CD4-positive, CD25-positive, alpha-beta regulatory T cell (primary cell): ENCODE data around the gene MRPL20. TPM values are rescaled to one million over a fixed set of nuclear protein-coding genes. Genes with fewer than 3 reads are reported as not detected.

Source experiments
- ATAC-seq, 2 donors: fragments of 150-1000 bp; cut with Tn5 transposase; one replicate each; pipeline ENCODE4 v1.10.0; 2021; ENCODE audit warnings: low read depth in 2 of 2, moderate number of reproducible peaks in 2 of 2, moderate library complexity in 1 of 2
- DNase-seq, 3 donors: peaks; one replicate each; pipeline versions ENCODE4 v3.0.0 to v3.0.0-alpha.2; 2012 to 2022; ENCODE audit warnings: mixed read lengths in 1 of 3
- H3K27ac ChIP-seq: one replicate; pipeline ENCODE4 v1.7.0; 2013; ENCODE audit warnings: mild to moderate bottlenecking, low read length; ENCODE audit not compliant: insufficient read depth, poor library complexity, severe bottlenecking
- H3K27me3 ChIP-seq: one replicate; pipeline ENCODE4 v1.7.0; 2013; ENCODE audit warnings: low read length; ENCODE audit not compliant: control insufficient read depth, insufficient read depth
- H3K36me3 ChIP-seq: one replicate; pipeline ENCODE4 v1.7.0; 2013; ENCODE audit warnings: mild to moderate bottlenecking, low read length, moderate library complexity; ENCODE audit not compliant: control insufficient read depth, insufficient read depth
- H3K4me1 ChIP-seq: 2 replicates; pipeline ENCODE4 v1.7.0; 2013; ENCODE audit warnings: mild to moderate bottlenecking, low read length; ENCODE audit not compliant: insufficient read depth, control insufficient read depth, poor library complexity, severe bottlenecking
- H3K4me3 ChIP-seq: one replicate; pipeline ENCODE4 v1.7.0; 2013; ENCODE audit warnings: low read depth, mild to moderate bottlenecking, low read length, moderate library complexity
- H3K9me3 ChIP-seq, 2 experiments: 1 replicate in 1 of 2; 2 replicates in 1 of 2; pipeline ENCODE4 v1.7.0; 2013; ENCODE audit warnings: low read length in 2 of 2, mild to moderate bottlenecking in 1 of 2, moderate library complexity in 1 of 2; ENCODE audit not compliant: control insufficient read depth in 2 of 2
- H3K27ac Mint-ChIP-seq, 3 donors: one replicate each; pipeline ENCODE4 v1.8.0; 2020 to 2022; ENCODE audit warnings: mild to moderate bottlenecking in 3 of 3, mixed read lengths in 3 of 3, moderate library complexity in 2 of 3
- H3K27me3 Mint-ChIP-seq: one replicate; pipeline ENCODE4 v1.8.0; 2022; ENCODE audit warnings: mild to moderate bottlenecking, mixed read lengths
- H3K36me3 Mint-ChIP-seq: one replicate; pipeline ENCODE4 v1.8.0; 2020; ENCODE audit warnings: mixed read lengths
- H3K4me1 Mint-ChIP-seq, 4 donors: one replicate each; pipeline ENCODE4 v1.8.0; 2020 to 2022; ENCODE audit warnings: mixed read lengths in 4 of 4, mild to moderate bottlenecking in 1 of 4
- H3K4me3 Mint-ChIP-seq, 4 donors: one replicate each; pipeline ENCODE4 v1.8.0; 2020 to 2022; ENCODE audit warnings: mild to moderate bottlenecking in 4 of 4, mixed read lengths in 4 of 4, moderate library complexity in 3 of 4
- H3K9me3 Mint-ChIP-seq, 7 donors: one replicate each; pipeline ENCODE4 v1.8.0; 2020 to 2022; ENCODE audit warnings: mixed read lengths in 7 of 7, mild to moderate bottlenecking in 3 of 7, moderate library complexity in 2 of 7
- polyA plus RNA-seq, 4 donors: library from polyadenylated mRNA; unstranded; fragments of 300-500 nt; fragmentation: Illumina TruSeq; gene quantifications; one replicate each; pipeline ENCODE4 v1.2.3, GENCODE V29; 2021
- total RNA-seq: library from RNA; stranded (reverse); gene quantifications from one replicate; pipeline ENCODE4 v1.2.3, GENCODE V29; 2022

The MRPL20 gene
- total and polyA plus RNA-seq, 5 donors from 2014 or later, result 83.4 to 188 (median 174) TPM

GRCh38 chr1:1357871-1358432 lies 49.1 kb downstream of the MRPL20 start:
- H3K4me3 Mint-ChIP-seq, result peak overlapping the region in 1 of 4 donors; percentile 63
- H3K27ac Mint-ChIP-seq, result no peak overlapping the region
- Histone ChIP-seq H3K27ac (no peak overlapping the region), H3K4me3 (no peak overlapping the region), H3K9me3 (no peaks in the 10 kb centered on the region), H3K4me1 (peaks cover 29% of the 10 kb centered on the region), H3K27me3 (no peaks in the 10 kb centered on the region), H3K36me3 (no peaks in the 10 kb centered on the region)
- H3K27me3 Mint-ChIP-seq, result peaks cover 22% of the 10 kb centered on the region
- no peak for ATAC-seq
- H3K36me3 Mint-ChIP-seq, result no peaks in the 10 kb centered on the region
- no peaks in the 10 kb centered on the region for H3K9me3 Mint-ChIP-seq
- no peak for DNase-seq
- H3K4me1 Mint-ChIP-seq, result peaks cover 0 to 12% (median 1%) of the 10 kb centered on the region in 4 donors

- Mint-ChIP-seq H3K4me3 (no peak overlapping the region), H3K27me3 (peaks cover 29% of the 10 kb centered on the region), H3K27ac (peak overlapping the region in 1 of 3 donors; percentile 42), H3K4me1 (peaks cover 0 to 22% (median 1%) of the 10 kb centered on the region in 4 donors), H3K9me3 (no peaks in the 10 kb centered on the region), H3K36me3 (no peaks in the 10 kb centered on the region)
- Histone ChIP-seq H3K4me1 (peaks cover 29% of the 10 kb centered on the region), H3K27me3 (no peaks in the 10 kb centered on the region), H3K36me3 (no peaks in the 10 kb centered on the region), H3K27ac (no peak overlapping the region), H3K4me3 (no peak overlapping the region), H3K9me3 (no peaks in the 10 kb centered on the region)
- no peak for DNase-seq
- no peak for ATAC-seq
Measured at GRCh38 chr1:1356796-1357401, 50.2 kb downstream of the MRPL20 start.

- Mint-ChIP-seq H3K27ac (no peak overlapping the region), H3K27me3 (peaks cover 32% of the 10 kb centered on the region)
- H3K9me3 ChIP-seq, result no peaks in the 10 kb centered on the region
Measured at GRCh38 chr1:1356166-1356795, 50.8 kb downstream of the MRPL20 start.

GRCh38 chr1:1355416-1355815 lies 51.7 kb downstream of the MRPL20 start:
- Mint-ChIP-seq H3K4me1 (peaks cover 0 to 22% (median 0%) of the 10 kb centered on the region in 4 donors), H3K36me3 (no peaks in the 10 kb centered on the region), H3K27me3 (peaks cover 32% of the 10 kb centered on the region), H3K9me3 (no peaks in the 10 kb centered on the region), H3K4me3 (no peak overlapping the region), H3K27ac (no peak overlapping the region)
- Histone ChIP-seq H3K4me3 (no peak overlapping the region), H3K36me3 (no peaks in the 10 kb centered on the region), H3K9me3 (no peaks in the 10 kb centered on the region), H3K27me3 (no peaks in the 10 kb centered on the region), H3K27ac (no peak overlapping the region), H3K4me1 (peaks cover 29% of the 10 kb centered on the region)
- ATAC-seq, result no peak
- DNase-seq, result no peak

More at GRCh38 chr1:1356166-1356795, 50.8 kb downstream of the MRPL20 start:
- DNase-seq (no peak), ATAC-seq (no peak)
- Histone ChIP-seq H3K27me3 (no peaks in the 10 kb centered on the region), H3K27ac (no peak overlapping the region), H3K4me3 (no peak overlapping the region), H3K36me3 (no peaks in the 10 kb centered on the region), H3K4me1 (peaks cover 29% of the 10 kb centered on the region)
- H3K4me3 Mint-ChIP-seq, result no peak overlapping the region
- H3K36me3 Mint-ChIP-seq, result no peaks in the 10 kb centered on the region
- H3K9me3 Mint-ChIP-seq, result no peaks in the 10 kb centered on the region
- peaks cover 0 to 22% (median 1%) of the 10 kb centered on the region in 4 donors for H3K4me1 Mint-ChIP-seq

- H3K36me3 ChIP-seq, result no peaks in the 10 kb centered on the region
- H3K4me3 ChIP-seq, result no peak overlapping the region
- H3K9me3 Mint-ChIP-seq, result no peaks in the 10 kb centered on the region
- H3K27ac Mint-ChIP-seq, result no peak overlapping the region
- H3K27me3 Mint-ChIP-seq, result peaks cover 32% of the 10 kb centered on the region
- peaks cover 0 to 22% (median 0%) of the 10 kb centered on the region in 4 donors for H3K4me1 Mint-ChIP-seq
- H3K4me1 ChIP-seq, result peaks cover 29% of the 10 kb centered on the region
- no peak overlapping the region for H3K27ac ChIP-seq
- H3K9me3 ChIP-seq, result no peaks in the 10 kb centered on the region
- H3K27me3 ChIP-seq, result no peaks in the 10 kb centered on the region
- H3K4me3 Mint-ChIP-seq, result peak overlapping the region in 2 of 4 donors; percentile 15 to 35
- no peaks in the 10 kb centered on the region for H3K36me3 Mint-ChIP-seq
- DNase-seq (no peak), ATAC-seq (no peak)
Measured at GRCh38 chr1:1354271-1355247, 52.5 kb downstream of the MRPL20 start.

GRCh38 chr1:1353389-1354151 lies 53.5 kb downstream of the MRPL20 start:
- Histone ChIP-seq H3K9me3 (no peaks in the 10 kb centered on the region), H3K27ac (no peak overlapping the region), H3K36me3 (no peaks in the 10 kb centered on the region), H3K27me3 (no peaks in the 10 kb centered on the region), H3K4me1 (peaks cover 28% of the 10 kb centered on the region), H3K4me3 (no peak overlapping the region)
- H3K27ac Mint-ChIP-seq, result no peak overlapping the region
- H3K4me1 Mint-ChIP-seq, result peaks cover 0 to 19% (median 0%) of the 10 kb centered on the region in 4 donors
- DNase-seq (no peak), ATAC-seq (no peak)
- peaks cover 26% of the 10 kb centered on the region for H3K27me3 Mint-ChIP-seq
- no peaks in the 10 kb centered on the region for H3K36me3 Mint-ChIP-seq
- H3K4me3 Mint-ChIP-seq, result peak overlapping the region in 2 of 4 donors; percentile 77 to 84
- no peaks in the 10 kb centered on the region for H3K9me3 Mint-ChIP-seq
